ENCODE measurements around the gene E2F7.
A peak's percentile ranks its signal among the peaks of the same experiment; 100 is the strongest.
"Not testable (repeated sequence)": the region's sequence is repeated elsewhere in the genome, so short reads cannot be mapped to it uniquely, and the experiment has no call there.

Gene E2F7, protein sequence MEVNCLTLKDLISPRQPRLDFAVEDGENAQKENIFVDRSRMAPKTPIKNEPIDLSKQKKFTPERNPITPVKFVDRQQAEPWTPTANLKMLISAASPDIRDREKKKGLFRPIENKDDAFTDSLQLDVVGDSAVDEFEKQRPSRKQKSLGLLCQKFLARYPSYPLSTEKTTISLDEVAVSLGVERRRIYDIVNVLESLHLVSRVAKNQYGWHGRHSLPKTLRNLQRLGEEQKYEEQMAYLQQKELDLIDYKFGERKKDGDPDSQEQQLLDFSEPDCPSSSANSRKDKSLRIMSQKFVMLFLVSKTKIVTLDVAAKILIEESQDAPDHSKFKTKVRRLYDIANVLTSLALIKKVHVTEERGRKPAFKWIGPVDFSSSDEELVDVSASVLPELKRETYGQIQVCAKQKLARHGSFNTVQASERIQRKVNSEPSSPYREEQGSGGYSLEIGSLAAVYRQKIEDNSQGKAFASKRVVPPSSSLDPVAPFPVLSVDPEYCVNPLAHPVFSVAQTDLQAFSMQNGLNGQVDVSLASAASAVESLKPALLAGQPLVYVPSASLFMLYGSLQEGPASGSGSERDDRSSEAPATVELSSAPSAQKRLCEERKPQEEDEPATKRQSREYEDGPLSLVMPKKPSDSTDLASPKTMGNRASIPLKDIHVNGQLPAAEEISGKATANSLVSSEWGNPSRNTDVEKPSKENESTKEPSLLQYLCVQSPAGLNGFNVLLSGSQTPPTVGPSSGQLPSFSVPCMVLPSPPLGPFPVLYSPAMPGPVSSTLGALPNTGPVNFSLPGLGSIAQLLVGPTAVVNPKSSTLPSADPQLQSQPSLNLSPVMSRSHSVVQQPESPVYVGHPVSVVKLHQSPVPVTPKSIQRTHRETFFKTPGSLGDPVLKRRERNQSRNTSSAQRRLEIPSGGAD

DNA sequence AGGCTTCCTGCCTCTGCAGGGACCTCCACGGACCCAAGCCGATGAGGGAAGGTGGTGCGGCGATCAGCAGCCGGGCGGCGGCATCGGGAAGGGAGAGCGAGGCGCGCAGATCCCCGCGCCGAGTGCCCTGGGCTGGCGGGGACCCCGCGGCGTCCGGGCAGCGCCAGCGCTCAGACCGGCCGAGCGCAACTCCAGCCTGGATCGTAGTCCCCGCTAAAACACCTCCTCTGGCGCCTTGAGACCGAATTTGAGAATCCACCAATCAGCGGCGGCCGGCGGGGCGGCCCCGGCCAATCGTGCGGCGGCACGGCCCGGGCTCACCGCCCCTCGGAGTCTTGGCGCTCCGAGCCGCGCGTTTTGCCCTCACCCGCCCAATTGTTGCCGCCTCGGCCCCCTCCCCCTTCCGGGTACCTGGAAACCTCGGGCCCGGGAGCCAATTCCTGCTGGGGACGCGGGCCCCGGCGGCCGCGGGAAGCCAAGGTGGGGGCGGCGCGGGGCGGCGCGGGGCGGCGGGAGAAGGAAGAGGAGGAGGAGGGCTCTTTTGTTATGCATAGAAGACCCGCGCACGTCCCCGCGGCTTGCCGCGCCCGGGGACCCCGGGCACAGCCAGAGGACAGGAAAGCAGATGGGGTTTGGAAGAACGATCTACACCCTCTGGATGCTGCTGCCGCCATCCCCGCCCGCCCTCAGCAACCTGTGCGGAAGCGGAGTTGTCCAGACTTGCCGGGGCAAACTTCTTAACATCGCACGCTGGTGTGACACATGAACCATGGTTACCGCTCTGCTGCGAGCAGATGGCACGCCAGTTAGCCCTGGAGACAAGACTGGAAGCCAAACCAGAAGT, at the start of gene E2F7:
Gene E2F7, minus strand, starts transcription at position 209 of the 844 bp plus-strand sequence. CDS start 934 bp downstream, outside the sequence.
- DNase-seq = peak; percentile 84 to 87

DNA sequence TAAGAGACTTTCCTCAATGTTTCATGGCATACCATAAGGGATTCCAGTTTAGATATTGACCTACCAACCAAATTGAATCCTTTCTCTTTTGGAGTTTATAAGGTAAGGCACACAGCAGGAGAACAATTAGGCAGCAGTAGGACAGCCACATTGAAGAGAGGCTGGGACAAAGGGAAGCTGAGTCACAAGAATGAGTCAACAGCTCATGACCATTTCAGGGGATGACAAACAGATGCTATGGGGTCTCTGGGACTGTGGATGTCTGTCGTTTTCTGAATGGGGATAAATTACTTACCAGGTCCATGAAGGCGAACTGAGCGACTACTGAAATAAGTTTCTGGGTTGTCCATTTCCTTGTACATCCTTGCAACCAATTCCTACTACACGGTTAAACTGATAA, 48.6 kb upstream of the E2F7 start:
- no peak for DNase-seq

DNA sequence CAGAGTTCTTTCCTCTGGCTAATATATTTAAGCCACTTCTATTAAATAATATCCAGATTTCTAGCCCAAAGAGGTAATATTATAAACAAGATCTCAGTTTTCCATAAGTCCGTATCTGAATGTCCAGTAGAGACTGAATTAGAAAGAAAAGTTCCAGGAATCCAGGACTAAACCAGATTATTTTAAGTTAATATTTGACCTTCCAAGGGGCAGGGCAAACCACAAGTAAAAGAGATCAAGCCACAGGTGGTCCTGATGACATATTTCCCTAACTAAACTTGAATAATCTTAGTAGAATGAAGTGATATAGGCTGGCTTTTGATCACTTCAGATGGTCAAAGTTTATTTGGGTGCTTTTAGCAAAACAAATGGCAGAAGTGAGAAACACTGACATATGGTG, 43.3 kb upstream of the E2F7 start:
- no peak for DNase-seq

DNA sequence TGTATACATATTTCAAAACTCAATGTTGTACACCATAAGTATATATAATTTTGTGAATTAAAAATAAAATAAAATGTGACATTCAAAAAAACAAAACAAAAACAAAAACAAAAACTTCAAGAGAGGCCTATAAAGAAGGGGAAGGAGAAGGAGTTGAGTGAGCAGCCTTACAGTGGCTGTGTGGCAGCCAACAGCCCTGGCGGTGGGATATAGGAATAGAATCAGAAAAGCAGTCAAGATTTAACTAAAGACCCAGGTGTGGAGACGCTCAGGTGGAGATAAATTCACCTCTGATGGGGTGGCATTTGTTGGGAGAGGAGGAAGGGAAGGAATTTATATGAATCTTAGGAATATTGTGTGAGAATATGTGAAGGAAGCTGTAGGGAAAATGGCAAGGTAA, 41.8 kb upstream of the E2F7 start:
- no peak for DNase-seq

DNA sequence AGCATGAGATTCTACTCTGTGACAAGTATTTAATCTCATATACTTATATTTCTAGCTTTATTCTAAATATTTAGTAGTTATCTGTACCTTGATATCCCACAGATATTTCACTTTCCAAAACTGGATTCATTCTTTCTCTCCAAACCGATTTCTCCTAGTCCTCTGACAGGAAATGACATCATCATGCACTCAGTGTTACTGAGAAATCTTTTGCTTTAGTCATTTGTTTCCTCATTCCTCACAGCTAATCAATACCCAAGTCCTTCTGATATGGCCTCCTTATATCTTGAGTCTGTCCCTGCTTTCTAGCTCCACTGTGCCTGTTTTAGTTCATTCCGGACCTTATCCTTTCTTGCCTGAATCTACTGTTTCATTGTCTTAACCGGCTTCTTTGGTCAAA, 39.4 kb upstream of the E2F7 start:
- no peak for DNase-seq

DNA sequence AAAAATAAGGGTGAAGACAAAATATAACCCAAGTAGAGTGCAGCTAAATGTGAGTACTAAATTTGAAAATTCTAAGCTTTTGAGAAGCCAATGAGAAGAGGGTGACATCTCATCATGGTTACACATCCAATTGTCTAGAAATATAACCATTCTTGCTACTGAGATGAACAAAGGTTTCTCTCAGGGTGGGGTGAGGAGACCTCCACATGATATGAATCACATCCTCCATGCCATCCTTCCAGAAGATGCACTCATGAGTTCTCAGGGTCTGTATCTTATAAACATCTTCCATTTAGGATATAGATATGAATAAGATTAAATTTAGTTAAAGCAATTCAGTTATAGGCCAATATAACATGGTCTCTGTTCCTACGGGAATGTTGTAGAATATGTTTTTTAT, 38.9 kb upstream of the E2F7 start:
- DNase-seq = no peak

DNA sequence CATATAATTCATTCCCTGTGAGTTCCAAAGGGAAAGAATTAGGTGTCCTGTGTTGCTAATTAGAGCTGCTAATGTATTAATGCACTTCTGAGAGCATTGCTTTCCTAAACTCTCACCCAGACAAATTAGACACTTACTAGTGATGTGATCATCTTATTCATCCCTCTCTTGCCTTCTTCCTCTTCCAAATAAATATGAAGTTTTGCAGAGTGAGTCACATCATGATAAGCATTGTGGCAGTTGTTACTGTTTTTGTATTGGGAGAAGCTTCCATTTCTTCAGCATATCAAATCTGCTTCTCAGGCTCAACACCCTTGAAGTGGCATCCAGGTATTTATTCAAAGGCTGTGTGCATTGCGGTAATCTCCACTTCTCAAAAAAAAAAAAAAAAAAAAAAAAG, 37.3 kb upstream of the E2F7 start:
- DNase-seq = no peak

DNA sequence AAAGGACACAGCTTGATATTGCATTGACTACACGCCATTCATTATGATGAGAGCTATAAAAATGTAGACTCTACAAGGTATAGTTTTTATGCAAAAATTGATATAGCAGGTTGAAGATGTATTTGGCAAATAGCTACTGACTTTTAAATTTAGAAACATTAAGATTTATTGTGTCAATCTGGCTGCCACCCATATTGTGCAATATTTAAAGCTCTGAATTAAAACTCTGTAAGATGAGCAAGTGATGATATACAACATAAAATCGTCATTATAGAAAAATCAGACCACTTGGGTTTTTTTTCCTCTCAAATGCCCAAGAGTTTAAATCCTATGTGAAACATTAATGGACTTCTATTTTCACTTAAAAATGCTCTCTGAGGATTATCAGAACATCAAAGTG, 36.8 kb upstream of the E2F7 start:
- DNase-seq = no peak

DNA sequence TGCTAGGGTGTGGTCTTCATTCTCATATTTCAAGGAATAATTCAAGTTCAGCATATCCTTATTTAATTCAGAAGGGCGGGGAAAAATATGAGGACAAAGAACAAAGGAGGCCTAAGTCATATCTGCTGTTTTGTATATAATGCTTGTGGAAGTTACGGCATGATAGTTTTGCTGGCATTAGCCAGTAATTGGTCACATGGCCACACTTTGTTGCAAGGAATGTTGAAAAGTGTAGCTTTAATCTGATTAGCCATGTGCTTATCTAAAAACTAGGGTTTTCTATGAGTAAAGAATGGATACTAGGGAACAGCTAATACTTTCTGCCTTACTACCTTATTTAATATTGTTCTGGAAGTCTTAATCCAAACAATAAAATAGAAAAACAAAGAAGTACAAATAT, 34.4 kb upstream of the E2F7 start:
- DNase-seq = no peak

DNA sequence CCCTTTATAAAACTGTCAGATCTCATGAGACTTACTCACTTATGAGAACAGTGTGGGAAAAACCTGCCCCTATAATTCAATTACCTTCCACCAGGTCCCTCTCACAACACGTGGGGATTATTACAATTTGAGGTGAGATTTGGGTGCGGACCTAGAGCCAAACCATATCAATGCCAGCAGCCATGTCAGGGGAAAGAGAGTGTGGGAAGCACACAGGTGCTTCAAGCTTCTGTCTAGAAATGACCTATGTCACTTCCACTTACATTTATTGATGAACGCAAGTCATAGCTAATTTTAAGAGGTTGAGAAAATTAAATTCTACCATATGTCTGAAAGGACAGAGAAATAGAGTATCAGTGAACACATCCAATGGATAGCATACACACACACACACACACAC, 32.5 kb upstream of the E2F7 start:
- DNase-seq = no peak

DNA sequence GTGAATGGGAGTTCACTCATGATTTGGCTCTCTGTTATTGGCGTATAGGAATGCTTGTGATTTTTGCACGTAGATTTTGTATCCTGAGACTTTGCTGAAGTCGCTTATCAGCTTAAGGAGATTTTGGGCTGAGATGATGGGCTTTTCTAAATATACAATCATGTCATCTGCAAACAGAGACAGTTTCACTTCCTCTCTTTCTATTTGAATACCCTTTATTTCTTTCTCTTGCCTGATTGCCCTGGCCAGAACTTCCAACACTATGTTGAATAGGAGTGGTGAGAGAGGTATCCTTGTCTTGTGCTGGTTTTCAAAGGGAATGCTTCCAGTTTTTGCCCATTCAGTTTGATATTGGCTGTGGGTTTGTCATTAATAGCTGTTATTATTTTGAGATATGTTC, 26.9 kb upstream of the E2F7 start:
- not testable (repeated sequence) for DNase-seq

DNA sequence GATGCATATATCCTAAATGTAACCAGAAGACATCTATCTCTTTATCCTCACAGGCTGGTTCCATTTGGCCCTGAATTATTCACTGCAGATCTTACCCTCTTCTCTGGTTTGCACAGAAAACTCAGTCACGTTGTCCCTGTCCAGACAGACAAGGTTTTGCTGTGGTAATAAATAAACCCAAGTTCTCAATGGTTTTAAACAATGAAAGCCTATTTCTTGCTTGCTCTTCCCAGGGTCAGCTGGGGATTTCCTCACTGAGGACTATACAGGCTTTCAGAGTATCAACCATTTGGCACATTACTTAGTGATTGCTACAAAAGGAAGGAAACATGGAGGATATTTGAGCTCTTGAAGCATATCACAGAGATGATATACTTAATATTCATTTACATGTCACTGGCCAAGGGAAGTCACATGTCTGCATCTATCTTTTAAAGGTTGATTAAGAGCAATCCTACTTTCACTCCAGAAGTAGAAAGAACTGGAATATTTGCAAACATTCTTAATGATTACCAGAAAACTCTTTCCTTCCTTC, 24.4 kb upstream of the E2F7 start:
- DNase-seq = no peak

DNA sequence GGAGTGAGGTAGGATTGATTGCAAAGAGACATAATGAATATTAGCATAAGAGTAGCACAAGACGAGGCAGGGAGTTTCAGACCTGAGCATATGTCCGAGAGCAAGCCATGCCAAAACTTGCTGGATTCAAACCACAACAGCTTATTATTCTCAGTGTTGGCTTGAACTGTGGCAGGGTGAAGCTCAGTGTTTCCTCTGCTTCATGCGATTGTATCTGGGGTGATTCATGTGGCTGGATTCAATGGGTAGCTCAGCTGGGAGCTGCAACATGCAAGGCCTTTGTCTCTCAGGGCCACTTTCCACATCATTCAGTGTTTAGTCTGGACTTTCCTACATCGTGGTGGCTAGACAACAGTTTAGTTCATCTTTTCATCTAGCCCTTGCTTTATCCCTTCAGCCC, 22.1 kb upstream of the E2F7 start:
- DNase-seq = no peak

DNA sequence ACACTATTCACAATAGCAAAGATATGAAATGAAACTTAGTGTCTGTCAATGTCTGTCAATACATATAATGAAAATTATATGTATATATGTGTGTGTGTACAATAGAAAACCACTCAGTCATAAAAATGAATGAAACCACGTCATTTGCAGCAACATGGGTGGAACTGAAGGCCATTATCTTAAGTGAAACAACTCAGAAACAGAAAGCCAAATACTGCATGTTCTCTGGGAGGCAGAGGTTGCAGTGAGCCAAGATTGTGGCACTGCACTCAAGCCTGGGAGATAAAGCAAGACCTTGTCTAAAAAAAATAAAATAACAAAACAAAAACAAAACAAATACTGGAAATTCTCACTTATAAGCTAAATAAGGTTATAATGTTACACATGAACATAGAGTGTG, 16.7 kb upstream of the E2F7 start:
- no peak for DNase-seq

DNA sequence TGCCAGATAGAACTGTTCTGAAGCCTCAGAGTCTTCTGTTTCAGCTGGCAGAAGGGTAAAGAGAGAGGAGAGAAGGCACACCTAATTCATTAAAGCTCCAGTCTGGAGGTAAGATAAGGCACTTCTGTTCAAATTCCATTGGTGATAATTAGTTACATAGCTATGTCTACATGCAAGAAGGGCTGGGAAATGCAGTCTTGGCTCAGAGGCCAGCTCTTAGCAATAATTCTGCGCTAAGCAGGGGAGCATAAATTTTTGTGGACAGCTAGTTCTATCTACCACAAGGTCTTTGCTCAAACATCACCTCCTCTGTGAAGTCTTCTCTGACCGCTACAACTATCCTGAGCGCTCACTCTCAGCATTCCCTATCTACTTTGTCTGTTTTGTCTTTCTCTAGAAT, 14.3 kb upstream of the E2F7 start:
- no peak for DNase-seq

DNA sequence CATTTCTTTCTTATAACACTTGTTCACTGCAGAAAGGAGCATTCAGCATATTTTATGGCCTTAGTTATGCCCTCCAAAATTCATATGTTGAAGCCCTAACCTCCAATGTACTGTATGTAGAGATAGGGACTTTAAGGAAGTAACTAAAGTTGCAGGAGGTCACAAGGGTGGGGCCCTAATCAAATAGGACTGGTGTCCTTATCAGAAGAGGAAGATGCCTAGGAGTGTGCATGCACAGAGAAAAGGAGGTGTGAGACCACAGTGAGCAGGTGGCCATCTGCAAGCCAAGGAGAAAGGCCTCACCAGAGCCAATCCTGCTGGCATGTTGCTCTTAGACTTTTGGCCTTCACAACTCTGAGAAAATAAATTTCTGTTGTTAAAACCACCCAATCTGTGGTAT, 12.9 kb upstream of the E2F7 start:
- DNase-seq = no peak

DNA sequence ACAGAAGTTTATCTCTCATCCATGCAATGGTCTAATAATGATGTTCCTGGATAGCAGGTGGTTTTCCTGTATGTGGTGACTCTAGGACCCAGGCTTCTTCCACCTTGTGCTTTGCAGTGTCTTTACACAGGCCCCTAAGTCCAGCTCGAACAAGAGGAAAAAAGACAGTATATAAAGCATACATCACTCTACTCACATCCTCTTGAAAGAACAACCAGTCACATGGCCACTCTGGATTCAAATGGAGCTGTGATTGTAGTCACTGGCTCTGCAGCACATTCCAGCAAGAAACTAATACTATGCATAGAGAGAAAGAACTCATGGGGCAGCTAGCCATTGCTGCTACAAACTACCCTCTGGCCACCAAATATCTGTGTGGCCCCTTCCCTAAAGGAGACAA, 11.5 kb upstream of the E2F7 start:
- no peak for DNase-seq

DNA sequence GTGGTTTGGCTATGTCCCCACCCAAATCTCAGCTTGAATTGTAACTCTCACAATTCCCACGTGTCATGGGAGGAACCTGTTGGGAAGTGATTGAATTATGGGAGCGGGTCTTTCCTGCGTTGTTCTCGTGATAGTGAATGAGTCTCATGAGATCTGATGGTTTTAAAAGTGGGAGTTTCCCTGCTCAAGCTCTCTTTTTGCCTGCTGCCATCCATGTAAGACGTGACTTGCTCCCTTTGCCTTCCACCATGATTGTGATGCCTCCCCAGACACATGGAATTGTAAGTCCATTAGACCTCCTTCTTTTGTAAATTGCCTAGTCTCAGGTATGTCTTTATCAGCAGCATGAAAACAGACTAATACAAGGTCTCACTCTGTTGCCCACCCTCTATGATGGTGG, 8.5 kb upstream of the E2F7 start:
- DNase-seq = not testable (repeated sequence)

DNA sequence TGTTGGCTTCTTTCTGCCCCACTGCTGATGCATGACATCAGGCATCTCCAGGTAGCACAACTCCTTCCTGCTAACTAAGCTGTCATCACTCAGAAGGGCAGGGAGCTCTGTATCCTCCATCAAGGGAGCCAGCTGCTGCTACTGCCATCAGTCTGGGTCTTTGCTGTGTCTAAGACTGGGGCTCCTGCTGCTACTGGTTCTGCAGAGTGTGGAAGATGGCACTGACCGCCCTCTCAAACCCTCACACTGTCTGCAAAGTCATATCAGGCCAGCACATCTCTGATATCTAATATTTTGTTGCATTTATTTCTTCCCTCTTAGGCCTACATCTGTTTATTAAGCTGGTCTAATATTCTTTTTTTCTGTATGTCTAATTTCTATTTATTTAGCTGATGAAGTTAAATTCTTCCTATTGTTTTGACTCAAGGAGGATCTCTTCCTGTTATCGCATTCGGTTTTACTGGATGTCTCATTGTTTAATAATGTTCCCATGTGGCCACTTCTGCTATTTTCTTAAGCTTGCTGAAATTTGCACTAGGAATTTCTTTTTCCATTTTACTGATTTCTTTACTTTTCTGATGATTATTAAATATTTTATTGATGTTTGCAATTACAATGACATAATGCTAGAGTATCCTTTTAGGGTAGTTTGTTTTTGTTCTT, 7.6 kb upstream of the E2F7 start:
- no peak for DNase-seq

DNA sequence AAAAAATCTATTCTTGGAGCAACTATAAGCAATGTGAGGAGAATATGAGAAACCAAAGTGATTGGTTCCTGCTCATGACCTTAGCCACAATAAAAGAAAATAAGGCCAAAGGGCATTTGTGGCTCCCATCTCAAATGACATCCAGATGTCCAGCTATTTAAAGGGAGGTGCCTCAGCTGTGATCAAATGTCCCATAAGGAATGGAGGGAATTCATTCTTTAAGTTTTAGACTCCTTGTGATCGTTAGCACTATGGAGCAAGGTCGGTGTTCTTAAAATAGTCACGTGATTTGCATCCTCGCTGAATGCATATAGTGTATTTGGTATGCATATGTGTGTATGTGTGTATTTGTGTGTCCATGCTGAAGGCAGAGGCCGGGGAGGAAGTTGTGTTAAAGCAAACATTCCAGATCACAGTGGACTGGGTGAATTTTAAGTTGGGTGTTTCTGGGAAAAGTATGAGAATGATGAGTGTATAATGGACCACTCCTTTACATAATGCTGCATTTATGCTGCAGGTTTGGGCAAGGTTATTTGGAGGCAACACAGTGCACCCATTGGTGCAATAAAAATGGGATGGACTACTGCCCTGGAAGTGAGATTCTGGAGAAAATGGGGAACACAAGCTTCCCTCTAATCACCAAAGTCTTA, 5.6 kb upstream of the E2F7 start:
- no peak for DNase-seq

DNA sequence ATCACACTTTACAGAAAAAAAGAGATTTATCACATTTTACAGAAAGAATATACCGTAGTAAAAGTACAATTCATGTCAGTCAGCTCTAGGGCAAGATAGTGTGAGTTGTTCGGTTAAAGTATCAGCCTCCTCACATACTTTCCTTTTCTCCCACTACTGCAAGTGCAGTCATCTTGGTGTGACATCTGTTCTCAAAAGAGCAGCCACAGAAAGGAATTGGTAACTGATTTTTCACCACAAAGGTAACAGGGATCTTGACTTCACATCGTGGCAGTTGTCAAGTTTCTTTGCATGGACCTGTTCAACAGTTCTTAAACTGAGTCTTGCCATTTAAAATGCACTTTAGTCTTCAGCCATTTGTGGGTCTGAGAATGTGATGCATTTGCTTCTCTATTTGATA, 5.0 kb upstream of the E2F7 start:
- DNase-seq = no peak

DNA sequence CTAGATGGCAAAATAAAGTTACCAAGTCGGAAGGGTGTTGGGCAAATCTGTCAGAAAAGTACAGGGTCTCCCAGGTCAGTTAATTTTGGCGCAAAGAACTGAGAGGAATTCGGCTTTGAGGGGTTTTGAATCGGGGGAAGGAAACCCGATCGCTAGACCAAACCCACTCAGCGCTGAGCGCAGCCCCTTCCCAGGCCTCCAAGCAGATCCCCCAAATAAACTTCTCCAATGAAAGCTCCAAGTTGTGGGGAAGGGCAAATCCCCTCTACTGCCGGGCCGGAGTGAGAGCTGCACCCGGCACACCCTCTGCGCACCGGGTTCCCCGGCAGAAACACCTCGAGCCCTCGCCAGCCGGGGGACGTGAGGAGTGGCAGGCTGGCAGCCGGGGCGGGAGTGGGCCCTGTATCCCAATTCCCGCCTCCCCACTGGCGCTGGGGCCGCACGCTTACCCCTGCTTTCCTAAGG, 441 bp downstream of the E2F7 start:
- no peak for DNase-seq
